Choroid plexus epithelial cell (primary cell): Measurements from ENCODE around the gene XRCC1.

Source experiments
- DNase-seq: peaks from one replicate; pipeline ENCODE4 v3.0.0-alpha.2; 2010; ENCODE audit warnings: low read depth
- H3K4me3 ChIP-seq: 2 replicates; pipeline ENCODE4 v1.5.1; 2011; ENCODE audit warnings: low read depth, mild to moderate bottlenecking, control low read depth, low read length, moderate library complexity
- TF ChIP-seq, protein P1 (sequence below): conservative IDR thresholded peaks from 2 replicates; pipeline ENCODE4 v1.5.1; 2011; ENCODE audit warnings: low read depth, mild to moderate bottlenecking, control low read depth, inconsistent platforms, low read length, moderate library complexity

XRCC1 gene, protein sequence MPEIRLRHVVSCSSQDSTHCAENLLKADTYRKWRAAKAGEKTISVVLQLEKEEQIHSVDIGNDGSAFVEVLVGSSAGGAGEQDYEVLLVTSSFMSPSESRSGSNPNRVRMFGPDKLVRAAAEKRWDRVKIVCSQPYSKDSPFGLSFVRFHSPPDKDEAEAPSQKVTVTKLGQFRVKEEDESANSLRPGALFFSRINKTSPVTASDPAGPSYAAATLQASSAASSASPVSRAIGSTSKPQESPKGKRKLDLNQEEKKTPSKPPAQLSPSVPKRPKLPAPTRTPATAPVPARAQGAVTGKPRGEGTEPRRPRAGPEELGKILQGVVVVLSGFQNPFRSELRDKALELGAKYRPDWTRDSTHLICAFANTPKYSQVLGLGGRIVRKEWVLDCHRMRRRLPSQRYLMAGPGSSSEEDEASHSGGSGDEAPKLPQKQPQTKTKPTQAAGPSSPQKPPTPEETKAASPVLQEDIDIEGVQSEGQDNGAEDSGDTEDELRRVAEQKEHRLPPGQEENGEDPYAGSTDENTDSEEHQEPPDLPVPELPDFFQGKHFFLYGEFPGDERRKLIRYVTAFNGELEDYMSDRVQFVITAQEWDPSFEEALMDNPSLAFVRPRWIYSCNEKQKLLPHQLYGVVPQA

DNA sequence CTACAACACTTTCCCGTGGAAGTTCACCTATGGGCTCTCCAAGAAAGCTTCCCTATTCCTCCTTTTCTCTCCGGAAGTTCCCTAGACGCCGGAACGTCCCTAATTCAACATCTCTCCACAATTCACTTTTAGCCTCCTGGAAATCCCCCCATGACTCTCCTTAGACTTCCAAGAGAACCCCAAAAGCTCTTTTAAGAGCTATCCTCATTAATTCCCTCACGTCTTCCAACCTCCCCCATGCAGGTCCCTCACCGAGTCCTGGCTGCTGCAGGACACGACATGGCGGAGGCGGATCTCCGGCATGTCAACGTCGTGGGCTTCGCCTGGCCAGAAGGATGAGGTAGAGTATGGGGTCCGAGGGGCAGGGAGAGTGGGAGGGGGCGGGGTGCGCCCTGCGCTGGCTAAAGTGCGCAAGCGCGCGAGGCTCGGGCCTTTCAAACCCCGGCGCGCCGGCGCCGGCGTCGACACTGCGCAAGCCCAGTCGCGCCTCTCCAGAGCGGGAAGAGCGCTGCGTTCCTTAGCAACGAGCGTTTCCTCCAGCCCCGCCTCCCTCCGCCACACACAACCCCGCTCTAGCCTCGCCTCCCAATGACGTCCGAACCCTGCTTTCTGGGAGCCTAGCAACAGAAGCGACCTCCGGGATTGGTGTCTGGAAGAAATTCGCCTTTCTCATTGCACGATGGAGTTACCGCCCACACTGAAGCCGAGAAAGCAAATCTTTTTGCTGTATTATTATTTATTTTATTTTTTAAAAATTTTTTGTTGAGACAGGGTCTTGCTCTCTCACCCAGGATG lies at the start of gene XRCC1, which contains the start of gene PINLYP:
Gene XRCC1 (minus strand): TSS at position 372 of the 795 bp plus-strand sequence. CDS start 69 bp downstream, at position 303.
Gene PINLYP (plus strand): TSS at position 646 of the 795 bp plus-strand sequence. CDS start 1,391 bp downstream, outside the sequence.
- peak; percentile 99 for DNase-seq
- TF ChIP-seq, protein P1, sequence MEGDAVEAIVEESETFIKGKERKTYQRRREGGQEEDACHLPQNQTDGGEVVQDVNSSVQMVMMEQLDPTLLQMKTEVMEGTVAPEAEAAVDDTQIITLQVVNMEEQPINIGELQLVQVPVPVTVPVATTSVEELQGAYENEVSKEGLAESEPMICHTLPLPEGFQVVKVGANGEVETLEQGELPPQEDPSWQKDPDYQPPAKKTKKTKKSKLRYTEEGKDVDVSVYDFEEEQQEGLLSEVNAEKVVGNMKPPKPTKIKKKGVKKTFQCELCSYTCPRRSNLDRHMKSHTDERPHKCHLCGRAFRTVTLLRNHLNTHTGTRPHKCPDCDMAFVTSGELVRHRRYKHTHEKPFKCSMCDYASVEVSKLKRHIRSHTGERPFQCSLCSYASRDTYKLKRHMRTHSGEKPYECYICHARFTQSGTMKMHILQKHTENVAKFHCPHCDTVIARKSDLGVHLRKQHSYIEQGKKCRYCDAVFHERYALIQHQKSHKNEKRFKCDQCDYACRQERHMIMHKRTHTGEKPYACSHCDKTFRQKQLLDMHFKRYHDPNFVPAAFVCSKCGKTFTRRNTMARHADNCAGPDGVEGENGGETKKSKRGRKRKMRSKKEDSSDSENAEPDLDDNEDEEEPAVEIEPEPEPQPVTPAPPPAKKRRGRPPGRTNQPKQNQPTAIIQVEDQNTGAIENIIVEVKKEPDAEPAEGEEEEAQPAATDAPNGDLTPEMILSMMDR, result no peak

DNA sequence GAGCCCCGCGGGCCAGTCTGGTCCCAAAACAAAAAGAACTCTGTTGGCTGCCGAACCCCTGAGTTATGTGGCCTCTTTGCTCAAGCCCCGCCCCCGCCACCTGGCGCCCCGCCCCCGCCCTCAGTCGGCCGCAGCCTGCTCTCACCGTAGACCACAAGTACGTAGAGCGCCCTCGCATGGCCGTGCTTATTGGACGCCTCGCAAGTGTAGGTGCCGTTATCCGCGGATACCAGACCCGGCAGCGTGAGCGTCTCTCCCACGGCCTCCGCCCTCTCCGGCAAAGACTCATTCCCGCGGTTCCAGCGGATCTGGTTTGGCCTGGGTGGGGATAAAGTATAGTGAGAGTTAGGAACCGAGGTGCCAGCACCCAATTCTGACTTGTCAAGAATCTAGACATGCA lies 49.6 kb upstream of the XRCC1 start:
- H3K4me3 ChIP-seq, result no peak overlapping the region
- DNase-seq, result peak; percentile 43
- TF ChIP-seq, protein P1, result peak; percentile 25

More for the DNA sequence above, at the start of gene XRCC1, which contains the start of gene PINLYP:
- peak within 1 kb of the TSS; percentile 91 for H3K4me3 ChIP-seq

DNA sequence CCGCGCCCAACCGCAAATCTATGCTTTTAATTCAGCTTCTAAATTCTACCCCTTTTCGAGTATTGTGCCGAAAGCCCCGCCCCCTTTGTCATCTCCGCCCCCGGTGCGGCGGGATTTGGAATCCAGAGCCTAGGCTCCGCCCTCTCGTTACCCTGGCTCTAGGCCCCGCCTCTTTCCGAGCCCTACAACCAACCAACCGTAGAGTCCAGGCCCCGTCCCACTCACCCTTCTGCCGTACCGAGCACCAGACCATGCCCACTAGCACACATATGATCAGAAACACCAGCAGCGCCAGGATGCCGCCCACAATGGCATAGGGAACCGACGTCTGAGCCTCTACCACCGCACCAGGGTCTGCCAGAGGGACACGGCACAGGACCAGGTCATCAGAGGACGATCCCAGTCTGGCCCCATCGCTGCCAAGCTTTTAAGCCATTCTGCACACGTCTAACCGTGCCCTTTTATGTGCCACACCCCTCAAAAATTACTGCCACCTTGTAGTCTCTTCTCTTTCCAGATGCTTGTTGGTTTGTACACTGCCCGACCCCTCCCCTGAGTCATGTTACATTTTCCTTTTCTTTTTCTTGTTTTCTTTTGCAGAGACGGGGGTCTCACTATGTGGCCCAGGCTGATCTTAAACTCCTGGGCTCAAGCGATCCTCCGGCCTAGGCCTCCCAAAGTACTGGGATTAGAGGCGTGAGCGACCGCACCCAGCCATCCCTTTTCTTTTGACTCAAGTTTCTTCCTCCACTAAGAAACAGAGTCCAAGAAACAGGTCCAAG lies 48.8 kb upstream of the XRCC1 start:
- no peak for DNase-seq
- no peak overlapping the region for H3K4me3 ChIP-seq
- TF ChIP-seq, protein P1, result no peak

DNA sequence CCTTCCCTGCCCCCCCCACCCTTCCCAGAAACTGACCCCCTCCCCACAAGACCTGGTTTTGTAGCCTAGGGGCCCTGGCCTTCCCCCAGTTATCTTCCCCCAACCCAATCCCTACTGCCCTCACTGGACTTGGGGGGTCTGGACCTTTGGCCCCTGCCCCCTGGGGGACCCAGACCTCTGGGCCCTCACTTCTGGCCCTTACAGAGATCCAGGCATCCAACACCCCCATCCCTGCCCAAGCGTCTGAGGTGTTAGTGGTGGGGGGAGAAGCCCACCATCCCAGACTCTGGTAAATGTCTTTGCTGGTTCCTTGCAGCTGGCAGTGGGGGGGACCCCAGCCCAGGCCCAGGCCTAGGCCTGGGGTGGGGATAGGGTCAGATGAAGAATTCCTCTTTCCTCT lies 47.6 kb upstream of the XRCC1 start:
- H3K4me3 ChIP-seq, result no peak overlapping the region
- no peak for DNase-seq
- TF ChIP-seq, protein P1, result no peak

DNA sequence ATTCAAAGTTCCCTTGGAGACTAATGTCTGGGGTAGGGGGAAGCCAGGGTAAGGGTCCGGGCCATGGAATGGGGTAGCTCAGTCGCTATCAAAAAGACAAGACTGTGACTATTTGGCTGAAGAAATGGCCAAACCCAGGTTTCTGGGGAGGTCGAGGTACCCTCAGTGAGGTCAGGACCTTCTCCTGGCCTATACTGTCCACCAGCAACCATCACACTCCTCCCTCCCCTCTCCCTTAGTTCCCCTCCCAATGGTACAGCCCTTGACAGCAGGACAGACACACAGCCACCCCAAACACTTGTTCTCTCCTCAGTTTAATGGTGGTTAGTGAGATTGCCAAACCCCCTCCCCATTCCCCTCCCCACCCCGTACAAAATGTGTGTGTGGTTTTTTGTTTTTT lies 46.7 kb upstream of the XRCC1 start:
- no peak for DNase-seq
- H3K4me3 ChIP-seq, result no peak overlapping the region
- TF ChIP-seq, protein P1, result no peak
